Measurements from ENCODE around the gene ANAPC7. TPM values are rescaled to one million over a fixed set of nuclear protein-coding genes. Genes with fewer than 3 reads are reported as not detected.

ANAPC7 gene
- total and polyA plus RNA-seq, 9 of the 15 experiments (the other 6 are each of a cell fraction or from before 2014, with no cell fraction given) = 46.7 to 158 (median 109) TPM

DNA sequence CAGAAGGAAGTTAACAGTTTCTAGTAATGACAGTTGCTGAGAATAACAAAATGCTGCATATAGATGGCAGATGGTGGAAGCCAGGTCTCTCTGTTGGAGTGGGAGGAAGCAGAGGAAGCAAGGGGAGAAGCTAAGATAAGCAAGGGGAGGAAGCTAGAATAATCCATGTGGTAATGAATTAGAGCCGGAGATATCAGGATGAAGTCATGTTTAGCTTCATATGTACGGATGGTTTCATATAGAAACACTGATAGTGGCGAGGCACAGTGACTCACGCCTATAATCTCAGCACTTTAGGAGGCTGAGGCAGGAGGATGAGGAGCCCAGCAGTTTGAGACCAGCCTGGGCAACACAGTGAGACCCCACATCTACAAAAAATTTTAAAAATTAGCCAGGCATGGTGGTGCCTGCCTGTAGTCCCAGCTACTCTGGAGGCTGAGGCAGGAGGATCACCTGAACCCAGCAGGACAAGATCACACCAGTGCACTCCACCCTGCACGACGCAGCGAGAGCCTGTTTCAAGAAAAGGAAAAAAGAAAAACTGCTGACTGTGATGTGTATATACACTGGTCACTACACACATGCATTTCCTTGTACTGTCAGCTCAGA, 49.2 kb downstream of the ANAPC7 start (continued):
- TF ChIP-seq, protein P1, sequence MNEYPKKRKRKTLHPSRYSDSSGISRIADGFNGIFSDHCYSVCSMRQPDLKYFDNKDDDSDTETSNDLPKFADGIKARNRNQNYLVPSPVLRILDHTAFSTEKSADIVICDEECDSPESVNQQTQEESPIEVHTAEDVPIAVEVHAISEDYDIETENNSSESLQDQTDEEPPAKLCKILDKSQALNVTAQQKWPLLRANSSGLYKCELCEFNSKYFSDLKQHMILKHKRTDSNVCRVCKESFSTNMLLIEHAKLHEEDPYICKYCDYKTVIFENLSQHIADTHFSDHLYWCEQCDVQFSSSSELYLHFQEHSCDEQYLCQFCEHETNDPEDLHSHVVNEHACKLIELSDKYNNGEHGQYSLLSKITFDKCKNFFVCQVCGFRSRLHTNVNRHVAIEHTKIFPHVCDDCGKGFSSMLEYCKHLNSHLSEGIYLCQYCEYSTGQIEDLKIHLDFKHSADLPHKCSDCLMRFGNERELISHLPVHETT (CRISPR knock-in tag; conservative IDR thresholded peaks at IDR 0.05 in 1 of 2, IDR thresholded peaks at IDR 0.05 in 1 of 2) = peak in 1 of 2 experiments; percentile 75; a peak in 1 of 4 replicates
- TF ChIP-seq, protein P2, sequence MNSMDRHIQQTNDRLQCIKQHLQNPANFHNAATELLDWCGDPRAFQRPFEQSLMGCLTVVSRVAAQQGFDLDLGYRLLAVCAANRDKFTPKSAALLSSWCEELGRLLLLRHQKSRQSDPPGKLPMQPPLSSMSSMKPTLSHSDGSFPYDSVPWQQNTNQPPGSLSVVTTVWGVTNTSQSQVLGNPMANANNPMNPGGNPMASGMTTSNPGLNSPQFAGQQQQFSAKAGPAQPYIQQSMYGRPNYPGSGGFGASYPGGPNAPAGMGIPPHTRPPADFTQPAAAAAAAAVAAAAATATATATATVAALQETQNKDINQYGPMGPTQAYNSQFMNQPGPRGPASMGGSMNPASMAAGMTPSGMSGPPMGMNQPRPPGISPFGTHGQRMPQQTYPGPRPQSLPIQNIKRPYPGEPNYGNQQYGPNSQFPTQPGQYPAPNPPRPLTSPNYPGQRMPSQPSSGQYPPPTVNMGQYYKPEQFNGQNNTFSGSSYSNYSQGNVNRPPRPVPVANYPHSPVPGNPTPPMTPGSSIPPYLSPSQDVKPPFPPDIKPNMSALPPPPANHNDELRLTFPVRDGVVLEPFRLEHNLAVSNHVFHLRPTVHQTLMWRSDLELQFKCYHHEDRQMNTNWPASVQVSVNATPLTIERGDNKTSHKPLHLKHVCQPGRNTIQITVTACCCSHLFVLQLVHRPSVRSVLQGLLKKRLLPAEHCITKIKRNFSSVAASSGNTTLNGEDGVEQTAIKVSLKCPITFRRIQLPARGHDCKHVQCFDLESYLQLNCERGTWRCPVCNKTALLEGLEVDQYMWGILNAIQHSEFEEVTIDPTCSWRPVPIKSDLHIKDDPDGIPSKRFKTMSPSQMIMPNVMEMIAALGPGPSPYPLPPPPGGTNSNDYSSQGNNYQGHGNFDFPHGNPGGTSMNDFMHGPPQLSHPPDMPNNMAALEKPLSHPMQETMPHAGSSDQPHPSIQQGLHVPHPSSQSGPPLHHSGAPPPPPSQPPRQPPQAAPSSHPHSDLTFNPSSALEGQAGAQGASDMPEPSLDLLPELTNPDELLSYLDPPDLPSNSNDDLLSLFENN (IDR thresholded peaks at IDR 0.05; ENCODE audit: low read depth in 2 of 2, low read length in 2 of 2) = peak in 1 of 2 experiments; percentile 93; a peak in 2 of 4 replicates
- TF ChIP-seq MTA3 (IDR thresholded peaks at IDR 0.05; ENCODE audit: borderline replicate concordance) (no peak; the same call in none of the 2 replicates), SMAD3 (CRISPR knock-in tag; conservative IDR thresholded peaks at IDR 0.05) (no peak), MEF2D (tag; conservative IDR thresholded peaks at IDR 0.05; ENCODE audit: low read depth) (peak; percentile 78; the same call in 1 of the 2 replicates), ZBTB7A (IDR thresholded peaks at IDR 0.05; ENCODE audit: borderline replicate concordance, control insufficient read depth, low read depth, low read length) (no peak), MBD2 (IDR thresholded peaks at IDR 0.05; ENCODE audit: borderline replicate concordance, low read depth) (peak; percentile 68; the same call in 1 of the 2 replicates), HMGN3 (IDR thresholded peaks at IDR 0.05; ENCODE audit: borderline replicate concordance, extremely low read depth, insufficient read length, low read depth, low read length) (no peak), MCM3 (IDR thresholded peaks at IDR 0.05) (no peak), ZNF444 (CRISPR knock-in tag; IDR thresholded peaks at IDR 0.05) (no peak), SIX5 (IDR thresholded peaks at IDR 0.05; ENCODE audit: borderline replicate concordance in 1 of 2, insufficient read depth in 1 of 2, low read depth in 1 of 2, low read length in 2 of 2) (no peak), ZBTB17 (CRISPR knock-in tag; IDR thresholded peaks at IDR 0.05) (peak; percentile 74; the same call in 1 of the 2 replicates), ATF1 (CRISPR knock-in tag; IDR thresholded peaks at IDR 0.05) (no peak), ATF1 (tag; IDR thresholded peaks at IDR 0.05) (peak; percentile 56; the same call in 1 of the 2 replicates), KLF13 (tag; IDR thresholded peaks at IDR 0.05; ENCODE audit: borderline replicate concordance, low read depth) (0 out of 2 replicates have a peak, but pooled peaks have one; percentile 33), ESRRA (IDR thresholded peaks at IDR 0.05; ENCODE audit: borderline replicate concordance, low read depth) (no peak)
- TF ChIP-seq, protein P3, sequence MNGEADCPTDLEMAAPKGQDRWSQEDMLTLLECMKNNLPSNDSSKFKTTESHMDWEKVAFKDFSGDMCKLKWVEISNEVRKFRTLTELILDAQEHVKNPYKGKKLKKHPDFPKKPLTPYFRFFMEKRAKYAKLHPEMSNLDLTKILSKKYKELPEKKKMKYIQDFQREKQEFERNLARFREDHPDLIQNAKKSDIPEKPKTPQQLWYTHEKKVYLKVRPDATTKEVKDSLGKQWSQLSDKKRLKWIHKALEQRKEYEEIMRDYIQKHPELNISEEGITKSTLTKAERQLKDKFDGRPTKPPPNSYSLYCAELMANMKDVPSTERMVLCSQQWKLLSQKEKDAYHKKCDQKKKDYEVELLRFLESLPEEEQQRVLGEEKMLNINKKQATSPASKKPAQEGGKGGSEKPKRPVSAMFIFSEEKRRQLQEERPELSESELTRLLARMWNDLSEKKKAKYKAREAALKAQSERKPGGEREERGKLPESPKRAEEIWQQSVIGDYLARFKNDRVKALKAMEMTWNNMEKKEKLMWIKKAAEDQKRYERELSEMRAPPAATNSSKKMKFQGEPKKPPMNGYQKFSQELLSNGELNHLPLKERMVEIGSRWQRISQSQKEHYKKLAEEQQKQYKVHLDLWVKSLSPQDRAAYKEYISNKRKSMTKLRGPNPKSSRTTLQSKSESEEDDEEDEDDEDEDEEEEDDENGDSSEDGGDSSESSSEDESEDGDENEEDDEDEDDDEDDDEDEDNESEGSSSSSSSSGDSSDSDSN (IDR thresholded peaks at IDR 0.05; ENCODE audit: borderline replicate concordance in 1 of 2, low read depth in 2 of 2, low read length in 2 of 2) = no peak
- TF ChIP-seq, protein P4, sequence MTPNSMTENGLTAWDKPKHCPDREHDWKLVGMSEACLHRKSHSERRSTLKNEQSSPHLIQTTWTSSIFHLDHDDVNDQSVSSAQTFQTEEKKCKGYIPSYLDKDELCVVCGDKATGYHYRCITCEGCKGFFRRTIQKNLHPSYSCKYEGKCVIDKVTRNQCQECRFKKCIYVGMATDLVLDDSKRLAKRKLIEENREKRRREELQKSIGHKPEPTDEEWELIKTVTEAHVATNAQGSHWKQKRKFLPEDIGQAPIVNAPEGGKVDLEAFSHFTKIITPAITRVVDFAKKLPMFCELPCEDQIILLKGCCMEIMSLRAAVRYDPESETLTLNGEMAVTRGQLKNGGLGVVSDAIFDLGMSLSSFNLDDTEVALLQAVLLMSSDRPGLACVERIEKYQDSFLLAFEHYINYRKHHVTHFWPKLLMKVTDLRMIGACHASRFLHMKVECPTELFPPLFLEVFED (CRISPR knock-in tag; conservative IDR thresholded peaks at IDR 0.05) = no peak
